ENCODE measurements around the gene LTO1. TPM values are rescaled to one million over a fixed set of nuclear protein-coding genes. Genes with fewer than 3 reads are reported as not detected.
"Not testable (repeated sequence)": the region's sequence is repeated elsewhere in the genome, so short reads cannot be mapped to it uniquely, and the experiment has no call there.

The LTO1 gene
- total RNA-seq, 1 donor from 2014 or later: 21.4 TPM

DNA sequence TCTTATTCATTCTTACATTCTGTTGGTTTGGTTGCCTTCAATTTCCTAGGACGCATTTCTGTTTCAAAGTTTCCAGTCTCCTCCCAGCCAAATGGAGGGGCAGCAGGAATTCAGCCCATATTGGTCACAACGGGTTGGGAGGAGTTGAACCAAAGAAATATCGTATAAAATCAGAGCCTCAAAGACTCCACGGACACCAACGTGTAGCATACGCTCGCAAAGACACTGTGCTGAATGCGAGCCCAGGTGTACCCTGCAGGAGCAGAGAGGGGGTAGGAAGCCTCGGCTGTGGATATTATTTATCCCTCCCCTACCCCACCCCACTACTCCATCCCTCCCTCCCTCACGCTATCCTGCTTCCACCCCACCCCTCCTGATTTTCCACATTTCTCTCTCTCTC is 49.7 kb downstream of the LTO1 start:
- Mint-ChIP-seq H3K27me3 (ENCODE audit: unreplicated experiment) (peaks cover 2% of the 10 kb centered on the region), H3K4me1 (ENCODE audit: unreplicated experiment) (no peaks in the 10 kb centered on the region), H3K9me3 (ENCODE audit: unreplicated experiment) (peaks cover 6% of the 10 kb centered on the region), H3K36me3 (ENCODE audit: unreplicated experiment) (peaks cover 4% of the 10 kb centered on the region), H3K4me3 (ENCODE audit: unreplicated experiment) (no peak overlapping the region), H3K27ac (ENCODE audit: unreplicated experiment) (no peak overlapping the region)
- no peak for DNase-seq (ENCODE audit: extremely low spot score, unreplicated experiment)
- TF ChIP-seq CTCF (IDR thresholded peaks at IDR 0.05): no peak

DNA sequence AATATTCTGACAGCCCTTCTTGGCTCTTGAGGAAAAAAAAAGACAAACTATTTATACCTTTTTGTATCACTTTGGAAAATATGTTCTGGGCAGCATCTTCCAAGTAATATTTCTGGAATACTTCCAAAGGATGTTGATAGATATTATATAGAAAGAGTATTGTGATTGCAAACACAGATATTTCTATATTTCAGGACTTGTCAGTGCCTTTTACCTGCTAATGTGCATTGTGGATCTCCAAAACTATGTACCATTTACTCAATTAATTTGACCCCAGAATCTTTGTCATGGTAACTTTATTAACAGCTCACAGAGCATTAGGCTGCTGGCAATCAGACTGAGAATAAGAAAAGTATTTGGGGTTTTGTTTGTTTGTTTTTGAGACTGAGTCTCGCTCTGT is 50.9 kb downstream of the LTO1 start:
- H3K9me3 Mint-ChIP-seq (ENCODE audit: unreplicated experiment): no peaks in the 10 kb centered on the region
- no peaks in the 10 kb centered on the region for H3K4me1 Mint-ChIP-seq (ENCODE audit: unreplicated experiment)
- TF ChIP-seq CTCF (IDR thresholded peaks at IDR 0.05): no peak
- H3K4me3 Mint-ChIP-seq (ENCODE audit: unreplicated experiment): no peak overlapping the region
- H3K27me3 Mint-ChIP-seq (ENCODE audit: unreplicated experiment): peaks cover 2% of the 10 kb centered on the region
- H3K27ac Mint-ChIP-seq (ENCODE audit: unreplicated experiment): no peak overlapping the region
- no peak for DNase-seq (ENCODE audit: extremely low spot score, unreplicated experiment)
- no peaks in the 10 kb centered on the region for H3K36me3 Mint-ChIP-seq (ENCODE audit: unreplicated experiment)

DNA sequence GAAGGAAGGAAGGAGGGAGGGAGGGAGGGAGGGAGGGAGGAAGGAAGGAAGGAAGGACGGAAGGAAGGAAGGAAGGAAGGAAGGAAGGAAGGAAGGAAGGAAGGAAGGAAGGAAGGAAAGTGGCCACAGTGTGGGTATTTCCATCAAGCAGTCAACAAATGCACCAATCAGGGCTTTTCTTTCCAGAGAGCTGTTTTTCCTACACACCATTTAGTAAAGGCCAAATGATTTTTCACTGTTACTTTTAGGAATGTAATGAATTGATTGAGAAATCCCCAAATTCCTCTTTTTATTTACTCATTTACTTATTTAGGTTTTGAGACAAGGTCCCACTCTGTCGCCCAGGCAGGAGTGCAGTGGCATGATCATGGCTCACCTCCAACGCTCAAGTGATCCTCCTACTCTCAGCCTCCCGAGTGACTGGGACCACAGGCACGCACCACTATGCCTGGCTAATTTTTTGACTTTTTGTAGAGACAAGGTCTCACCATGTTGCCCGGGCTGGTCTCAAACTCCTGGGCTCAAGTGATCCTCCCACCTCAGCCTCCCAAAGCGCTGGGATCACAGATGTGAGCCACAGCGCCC is 53.0 kb downstream of the LTO1 start:
- not testable (repeated sequence) for H3K27me3 Mint-ChIP-seq (ENCODE audit: unreplicated experiment); H3K27ac Mint-ChIP-seq (ENCODE audit: unreplicated experiment); H3K9me3 Mint-ChIP-seq (ENCODE audit: unreplicated experiment); H3K4me3 Mint-ChIP-seq (ENCODE audit: unreplicated experiment); H3K36me3 Mint-ChIP-seq (ENCODE audit: unreplicated experiment); H3K4me1 Mint-ChIP-seq (ENCODE audit: unreplicated experiment); DNase-seq (ENCODE audit: extremely low spot score, unreplicated experiment)

GRCh38 chr11:69620683-69621290 is 54.4 kb downstream of the LTO1 start:
- no peak for DNase-seq (ENCODE audit: extremely low spot score, unreplicated experiment)
- Mint-ChIP-seq H3K27ac (ENCODE audit: unreplicated experiment) (no peak overlapping the region), H3K4me3 (ENCODE audit: unreplicated experiment) (no peak overlapping the region), H3K9me3 (ENCODE audit: unreplicated experiment) (no peaks in the 10 kb centered on the region), H3K27me3 (ENCODE audit: unreplicated experiment) (peaks cover 2% of the 10 kb centered on the region), H3K36me3 (ENCODE audit: unreplicated experiment) (no peaks in the 10 kb centered on the region), H3K4me1 (ENCODE audit: unreplicated experiment) (no peaks in the 10 kb centered on the region)
- TF ChIP-seq CTCF (IDR thresholded peaks at IDR 0.05): no peak

DNA sequence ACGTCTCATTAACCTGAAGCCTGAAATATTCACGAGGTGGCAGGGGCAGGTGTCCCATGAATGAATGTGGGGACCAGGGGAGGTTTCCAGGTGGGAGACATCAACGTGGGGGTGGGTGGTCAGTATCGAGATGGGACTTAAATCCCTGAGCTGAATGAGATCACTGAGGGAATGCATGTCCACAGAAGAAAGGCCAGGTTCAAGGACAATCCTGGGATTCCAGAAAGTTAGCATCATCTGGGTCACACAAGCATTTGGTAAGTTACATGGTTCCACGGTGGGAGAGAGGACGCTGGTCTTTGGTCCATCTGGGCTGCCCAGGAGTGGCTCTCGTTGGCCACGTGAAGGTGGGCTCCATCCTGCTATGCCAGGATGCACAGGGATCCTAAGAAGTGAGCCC is 56.9 kb downstream of the LTO1 start:
- Mint-ChIP-seq H3K36me3 (ENCODE audit: unreplicated experiment) (no peaks in the 10 kb centered on the region), H3K27ac (ENCODE audit: unreplicated experiment) (no peak overlapping the region), H3K27me3 (ENCODE audit: unreplicated experiment) (no peaks in the 10 kb centered on the region), H3K4me3 (ENCODE audit: unreplicated experiment) (no peak overlapping the region), H3K9me3 (ENCODE audit: unreplicated experiment) (no peaks in the 10 kb centered on the region), H3K4me1 (ENCODE audit: unreplicated experiment) (no peaks in the 10 kb centered on the region)
- no peak for DNase-seq (ENCODE audit: extremely low spot score, unreplicated experiment)
- TF ChIP-seq CTCF (IDR thresholded peaks at IDR 0.05): no peak
